Osteocyte (in vitro differentiated cells): ENCODE data around the gene MOG. TPM values are rescaled to one million over a fixed set of nuclear protein-coding genes. Genes with fewer than 3 reads are reported as not detected.

Experiments
- DNase-seq: peaks from one replicate; pipeline ENCODE4 v3.0.0; 2021; ENCODE audit warnings: mixed read lengths; ENCODE audit not compliant: unreplicated experiment; ENCODE audit errors: extremely low spot score
- H3K27ac Mint-ChIP-seq: one replicate; pipeline ENCODE4 v1.8.0; 2021; ENCODE audit warnings: mild to moderate bottlenecking, mixed read lengths; ENCODE audit not compliant: unreplicated experiment
- H3K27me3 Mint-ChIP-seq: one replicate; pipeline ENCODE4 v1.8.0; 2021; ENCODE audit warnings: mixed read lengths; ENCODE audit not compliant: unreplicated experiment
- H3K36me3 Mint-ChIP-seq: one replicate; pipeline ENCODE4 v1.8.0; 2021; ENCODE audit warnings: mixed read lengths; ENCODE audit not compliant: unreplicated experiment
- H3K4me1 Mint-ChIP-seq: one replicate; pipeline ENCODE4 v1.8.0; 2021; ENCODE audit warnings: mixed read lengths; ENCODE audit not compliant: unreplicated experiment
- H3K4me3 Mint-ChIP-seq: one replicate; pipeline ENCODE4 v1.8.0; 2021; ENCODE audit warnings: mild to moderate bottlenecking, moderate library complexity, mixed read lengths; ENCODE audit not compliant: unreplicated experiment
- H3K9me3 Mint-ChIP-seq: one replicate; pipeline ENCODE4 v1.8.0; 2021; ENCODE audit warnings: mixed read lengths; ENCODE audit not compliant: unreplicated experiment
- long read RNA-seq: library from polyadenylated mRNA; unstranded; transcript quantifications from one replicate; pipeline ENCODE4 v2.0.0, GENCODE V29; 2021
- total RNA-seq: library from RNA; stranded (reverse); gene quantifications from 2 replicates; pipeline ENCODE4 v1.2.1, GENCODE V29; 2021
- TF ChIP-seq, protein P1 (sequence below): fragments of 200-600 bp; sonication (generic); IDR thresholded peaks from 2 replicates; pipeline ENCODE4 v1.5.0; 2021; ENCODE audit warnings: antibody characterized with exemption, mild to moderate bottlenecking, moderate library complexity

MOG gene
- total RNA-seq, result not detected in 2 replicates
- long read RNA-seq, result 0 reads

DNA sequence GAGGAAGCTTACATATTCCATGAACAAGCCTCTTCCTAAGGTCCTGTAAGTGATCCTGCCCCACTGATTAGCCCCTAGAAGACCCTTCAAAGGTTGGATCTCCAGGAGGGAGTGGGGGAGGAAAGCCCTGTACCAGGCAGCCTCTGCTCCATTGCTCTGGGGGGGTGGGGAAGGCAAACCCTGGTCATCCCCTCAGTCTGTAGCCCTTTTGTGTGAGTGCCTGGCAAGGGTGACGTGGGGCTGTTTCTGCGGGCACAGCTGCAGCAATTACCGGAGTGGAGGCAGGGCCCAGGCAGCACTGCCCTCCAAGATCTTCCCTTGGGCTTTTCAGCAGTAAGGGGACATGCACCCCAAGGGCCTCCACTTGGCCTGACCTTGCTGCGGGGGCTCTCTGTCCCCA, at the start of gene MOG:
Gene MOG (plus strand): TSS at position 295 of the 400 bp plus-strand sequence. CDS start 118 bp downstream, outside the sequence.
- DNase-seq, result no peak
- H3K36me3 Mint-ChIP-seq, result no peaks in the 10 kb centered on the region
- H3K27me3 Mint-ChIP-seq, result peaks cover 14% of the 10 kb centered on the region
- no peaks in the 10 kb centered on the region for H3K9me3 Mint-ChIP-seq
- TF ChIP-seq, protein P1, sequence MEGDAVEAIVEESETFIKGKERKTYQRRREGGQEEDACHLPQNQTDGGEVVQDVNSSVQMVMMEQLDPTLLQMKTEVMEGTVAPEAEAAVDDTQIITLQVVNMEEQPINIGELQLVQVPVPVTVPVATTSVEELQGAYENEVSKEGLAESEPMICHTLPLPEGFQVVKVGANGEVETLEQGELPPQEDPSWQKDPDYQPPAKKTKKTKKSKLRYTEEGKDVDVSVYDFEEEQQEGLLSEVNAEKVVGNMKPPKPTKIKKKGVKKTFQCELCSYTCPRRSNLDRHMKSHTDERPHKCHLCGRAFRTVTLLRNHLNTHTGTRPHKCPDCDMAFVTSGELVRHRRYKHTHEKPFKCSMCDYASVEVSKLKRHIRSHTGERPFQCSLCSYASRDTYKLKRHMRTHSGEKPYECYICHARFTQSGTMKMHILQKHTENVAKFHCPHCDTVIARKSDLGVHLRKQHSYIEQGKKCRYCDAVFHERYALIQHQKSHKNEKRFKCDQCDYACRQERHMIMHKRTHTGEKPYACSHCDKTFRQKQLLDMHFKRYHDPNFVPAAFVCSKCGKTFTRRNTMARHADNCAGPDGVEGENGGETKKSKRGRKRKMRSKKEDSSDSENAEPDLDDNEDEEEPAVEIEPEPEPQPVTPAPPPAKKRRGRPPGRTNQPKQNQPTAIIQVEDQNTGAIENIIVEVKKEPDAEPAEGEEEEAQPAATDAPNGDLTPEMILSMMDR, result no peak
- H3K27ac Mint-ChIP-seq, result no peak within 1 kb of the TSS
- no peak within 1 kb of the TSS for H3K4me3 Mint-ChIP-seq
- peaks cover 17% of the 10 kb centered on the region for H3K4me1 Mint-ChIP-seq

DNA sequence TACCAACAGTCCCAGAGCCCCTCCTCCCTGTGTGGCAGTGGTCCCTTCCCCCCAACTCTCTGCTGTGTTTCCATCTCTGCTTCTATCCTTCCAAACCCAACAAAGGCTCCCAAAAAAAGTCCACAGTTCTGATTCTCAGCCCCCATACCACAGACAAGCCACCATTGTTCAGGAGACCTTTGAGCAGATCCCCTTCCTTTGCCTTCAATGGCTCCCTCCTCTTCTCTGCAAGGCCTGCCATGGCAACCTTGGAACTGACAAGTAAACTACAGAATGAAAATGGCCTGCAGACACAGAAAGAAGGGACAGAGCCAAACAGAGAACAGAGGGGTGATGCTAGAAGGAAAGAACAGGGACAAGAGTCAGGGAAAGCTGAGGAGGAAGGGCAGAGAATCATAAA, 48.8 kb upstream of the MOG start:
- TF ChIP-seq, protein P1, result no peak
- Mint-ChIP-seq H3K4me3 (no peak overlapping the region), H3K27ac (no peak overlapping the region)

DNA sequence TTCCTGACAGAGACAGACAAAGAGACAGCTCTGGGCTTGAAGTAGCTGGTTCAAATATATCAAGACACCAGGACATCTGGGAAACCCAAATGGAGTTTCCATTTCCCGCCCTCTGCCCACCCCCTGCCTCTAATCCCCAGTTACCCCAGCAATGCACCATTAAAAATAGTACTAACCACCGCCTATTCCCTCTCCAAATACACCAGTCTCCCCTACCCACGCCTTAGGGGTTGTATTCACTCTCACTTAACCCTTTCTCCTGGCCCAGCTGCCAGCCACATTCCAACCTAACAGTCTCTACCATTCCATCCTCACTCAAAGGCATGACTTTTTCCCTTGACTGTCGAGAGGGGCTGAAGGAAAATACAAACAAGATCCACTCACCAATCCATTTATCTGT, 46.4 kb upstream of the MOG start:
- Mint-ChIP-seq H3K27ac (no peak overlapping the region), H3K4me3 (no peak overlapping the region), H3K9me3 (no peaks in the 10 kb centered on the region), H3K27me3 (no peaks in the 10 kb centered on the region), H3K36me3 (peaks cover 64% of the 10 kb centered on the region), H3K4me1 (no peaks in the 10 kb centered on the region)
- TF ChIP-seq, protein P1, result no peak
- DNase-seq, result no peak

More for the DNA sequence above, 48.8 kb upstream of the MOG start:
- H3K4me1 Mint-ChIP-seq, result no peaks in the 10 kb centered on the region
- no peaks in the 10 kb centered on the region for H3K9me3 Mint-ChIP-seq
- no peaks in the 10 kb centered on the region for H3K27me3 Mint-ChIP-seq
- no peak for DNase-seq
- H3K36me3 Mint-ChIP-seq, result peaks cover 67% of the 10 kb centered on the region

DNA sequence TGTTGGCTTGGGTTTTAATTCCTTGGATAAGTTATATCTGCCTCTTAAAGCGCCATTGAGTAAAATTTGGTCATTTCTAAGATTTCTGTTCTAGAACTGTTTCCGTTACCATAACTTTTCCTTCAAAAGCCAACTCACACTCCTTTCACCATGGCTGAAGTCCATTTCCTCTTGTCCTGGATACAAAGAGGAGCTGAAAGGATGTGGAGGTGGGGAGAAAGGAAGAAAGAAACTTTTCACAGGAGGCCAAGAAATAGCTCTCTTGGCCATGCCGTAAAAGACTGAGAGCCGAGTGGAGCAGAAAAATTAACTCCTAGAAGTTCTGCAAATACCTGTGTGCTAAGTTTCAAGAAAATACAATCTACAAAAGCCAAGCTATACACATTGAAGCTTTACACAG, 45.5 kb upstream of the MOG start:
- DNase-seq, result no peak
- Mint-ChIP-seq H3K27ac (no peak overlapping the region), H3K36me3 (peaks cover 56% of the 10 kb centered on the region), H3K4me3 (no peak overlapping the region), H3K9me3 (no peaks in the 10 kb centered on the region), H3K27me3 (no peaks in the 10 kb centered on the region), H3K4me1 (no peaks in the 10 kb centered on the region)
- TF ChIP-seq, protein P1, result no peak

DNA sequence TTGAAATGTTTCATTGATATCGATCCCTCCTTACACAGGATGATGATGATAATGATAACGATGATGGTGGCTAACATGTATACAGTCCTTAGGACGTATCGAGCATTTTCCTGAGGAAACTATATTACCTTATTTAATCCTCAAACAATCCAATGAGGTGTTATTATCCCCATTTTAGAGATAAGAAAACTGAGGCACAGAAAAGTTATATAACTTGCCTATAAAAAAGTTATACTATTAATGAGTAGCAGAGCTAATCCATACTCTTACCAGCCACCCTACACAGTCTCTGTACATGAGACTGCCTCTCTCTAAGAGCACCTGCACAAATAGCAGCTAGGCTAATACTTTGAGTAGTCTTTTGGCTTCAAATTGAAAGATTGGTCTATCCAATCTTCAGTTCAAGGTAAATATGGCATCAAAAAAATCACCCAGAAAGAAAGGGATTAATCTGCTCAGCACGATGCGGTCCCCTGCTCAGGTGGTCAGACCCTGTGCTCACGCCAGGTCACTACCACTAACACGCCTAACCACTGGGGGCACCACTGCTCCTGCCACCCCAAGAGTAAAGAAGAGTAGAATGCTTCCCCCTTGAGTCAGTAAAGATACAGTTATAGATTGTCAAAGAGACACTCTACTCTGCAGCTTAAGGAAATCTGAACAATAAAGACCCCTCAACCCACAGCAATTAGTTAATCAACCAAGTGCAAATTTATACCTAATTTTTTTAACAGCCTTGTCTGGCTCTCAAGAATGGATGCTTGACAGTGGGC, 38.9 kb upstream of the MOG start:
- Mint-ChIP-seq H3K27me3 (no peaks in the 10 kb centered on the region), H3K4me3 (no peak overlapping the region), H3K9me3 (no peaks in the 10 kb centered on the region), H3K4me1 (no peaks in the 10 kb centered on the region), H3K36me3 (peaks cover 56% of the 10 kb centered on the region), H3K27ac (no peak overlapping the region)
- TF ChIP-seq, protein P1, result peak; percentile 25
- no peak for DNase-seq
